Type B pancreatic cell (in vitro differentiated cells): ENCODE measurements around the gene CROCC2. TPM values are rescaled to one million over a fixed set of nuclear protein-coding genes. Genes with fewer than 3 reads are reported as not detected.

Experiments used
- DNase-seq: peaks from one replicate; pipeline ENCODE4 v3.0.0; 2021; ENCODE audit warnings: mixed read lengths; ENCODE audit not compliant: unreplicated experiment; ENCODE audit errors: extremely low spot score
- H3K27ac Mint-ChIP-seq: 2 replicates; pipeline ENCODE4 v1.8.0; 2021; ENCODE audit warnings: mild to moderate bottlenecking, mixed read lengths
- H3K27me3 Mint-ChIP-seq: 2 replicates; pipeline ENCODE4 v1.8.0; 2021; ENCODE audit warnings: mixed read lengths
- H3K36me3 Mint-ChIP-seq: 2 replicates; pipeline ENCODE4 v1.8.0; 2021; ENCODE audit warnings: mixed read lengths
- H3K4me1 Mint-ChIP-seq: one replicate; pipeline ENCODE4 v1.8.0; 2021; ENCODE audit warnings: mixed read lengths; ENCODE audit not compliant: unreplicated experiment
- H3K4me3 Mint-ChIP-seq: 2 replicates; pipeline ENCODE4 v1.8.0; 2021; ENCODE audit warnings: mild to moderate bottlenecking, mixed read lengths
- H3K9me3 Mint-ChIP-seq: 2 replicates; pipeline ENCODE4 v1.8.0; 2021; ENCODE audit warnings: mixed read lengths
- CTCF ChIP-seq: fragments of 200-600 bp; sonication (generic); conservative IDR thresholded peaks from 2 replicates; pipeline ENCODE4 v1.5.0; 2021; ENCODE audit warnings: antibody characterized with exemption, mild to moderate bottlenecking
- total RNA-seq: library from RNA; stranded (reverse); gene quantifications from 2 replicates; pipeline ENCODE4 v1.2.1, GENCODE V29; 2021; ENCODE audit warnings: low replicate concordance

The CROCC2 gene
- total RNA-seq, 1 donor from 2014 or later: 0.68 TPM

GRCh38 chr2:240893363-240893844, 12.7 kb upstream of the CROCC2 start:
- Mint-ChIP-seq H3K27ac (peak overlapping the region; percentile 85), H3K4me1 (peaks cover 6% of the 10 kb centered on the region), H3K36me3 (no peaks in the 10 kb centered on the region), H3K9me3 (no peaks in the 10 kb centered on the region), H3K4me3 (peak overlapping the region; percentile 86), H3K27me3 (no peaks in the 10 kb centered on the region)
- DNase-seq: no peak
- peak; percentile 42 for TF ChIP-seq CTCF

- no peak for TF ChIP-seq CTCF
- Mint-ChIP-seq H3K4me3 (peak overlapping the region; percentile 86), H3K4me1 (peaks cover 12% of the 10 kb centered on the region)
Measured at GRCh38 chr2:240894006-240894405, 12.1 kb upstream of the CROCC2 start.

GRCh38 chr2:240894836-240895558, 11.1 kb upstream of the CROCC2 start:
- no peak for TF ChIP-seq CTCF
- Mint-ChIP-seq H3K4me3 (peak overlapping the region; percentile 86), H3K27me3 (no peaks in the 10 kb centered on the region)

More at GRCh38 chr2:240894006-240894405, 12.1 kb upstream of the CROCC2 start:
- H3K27me3 Mint-ChIP-seq: no peaks in the 10 kb centered on the region
- peak overlapping the region; percentile 85 for H3K27ac Mint-ChIP-seq
- no peaks in the 10 kb centered on the region for H3K9me3 Mint-ChIP-seq
- no peak for DNase-seq
- no peaks in the 10 kb centered on the region for H3K36me3 Mint-ChIP-seq

GRCh38 chr2:240895656-240896388, 10.3 kb upstream of the CROCC2 start, which contains the start of gene MAB21L4:
TSS of gene MAB21L4 (minus strand) at chr2:240896156. CDS start at chr2:240895997, 159 bp downstream.
- peak within 1 kb of the TSS; percentile 86 for H3K4me3 Mint-ChIP-seq
- H3K9me3 Mint-ChIP-seq: no peaks in the 10 kb centered on the region

More at GRCh38 chr2:240894836-240895558, 11.1 kb upstream of the CROCC2 start:
- H3K9me3 Mint-ChIP-seq: no peaks in the 10 kb centered on the region
- H3K27ac Mint-ChIP-seq: peak overlapping the region; percentile 81
- peaks cover 12% of the 10 kb centered on the region for H3K4me1 Mint-ChIP-seq
- no peak for DNase-seq
- no peaks in the 10 kb centered on the region for H3K36me3 Mint-ChIP-seq

GRCh38 chr2:240896394-240896793, 9.7 kb upstream of the CROCC2 start:
- no peak for DNase-seq

More at GRCh38 chr2:240895656-240896388, 10.3 kb upstream of the CROCC2 start, which contains the start of gene MAB21L4:
- no peak for DNase-seq
- Mint-ChIP-seq H3K36me3 (no peaks in the 10 kb centered on the region), H3K27me3 (no peaks in the 10 kb centered on the region), H3K27ac (peak within 1 kb of the TSS; percentile 81), H3K4me1 (peaks cover 12% of the 10 kb centered on the region)
- TF ChIP-seq CTCF: no peak

More at GRCh38 chr2:240896394-240896793, 9.7 kb upstream of the CROCC2 start:
- H3K27me3 Mint-ChIP-seq: no peaks in the 10 kb centered on the region
- H3K9me3 Mint-ChIP-seq: no peaks in the 10 kb centered on the region
- TF ChIP-seq CTCF: no peak
- H3K27ac Mint-ChIP-seq: peak overlapping the region; percentile 66
- no peak overlapping the region for H3K4me3 Mint-ChIP-seq
- H3K4me1 Mint-ChIP-seq: peaks cover 12% of the 10 kb centered on the region
- no peaks in the 10 kb centered on the region for H3K36me3 Mint-ChIP-seq
